Activated naive CD4-positive, alpha-beta T cell treated with anti-CD3 and anti-CD28 coated beads, Interleukin-2, amount 50 U/mL, for 72 hours (primary cell): ENCODE results near the gene RPLP2. TPM values are rescaled to one million over a fixed set of nuclear protein-coding genes. Genes with fewer than 3 reads are reported as not detected.

ENCODE experiments used
- ATAC-seq, 2 donors: fragments of 150-1000 bp; cut with Tn5 transposase; 2 replicates each; pipeline ENCODE4 v1.10.0; 2021; ENCODE audit warnings: mild to moderate bottlenecking in 2 of 2, moderate library complexity in 2 of 2
- DNase-seq, 2 donors: peaks; one replicate each; pipeline ENCODE4 v3.0.0; 2021 to 2022; ENCODE audit warnings: low spot score in 2 of 2
- H3K27ac Mint-ChIP-seq, 2 donors: one replicate each; pipeline ENCODE4 v1.8.0; 2022; ENCODE audit warnings: mild to moderate bottlenecking in 2 of 2, mixed read lengths in 2 of 2
- H3K36me3 Mint-ChIP-seq, 2 donors: one replicate each; pipeline ENCODE4 v1.8.0; 2022; ENCODE audit warnings: mixed read lengths in 2 of 2
- H3K9me3 Mint-ChIP-seq, 2 donors: one replicate each; pipeline ENCODE4 v1.8.0; 2022; ENCODE audit warnings: mixed read lengths in 2 of 2
- total RNA-seq, 2 donors: library from RNA; stranded (reverse); gene quantifications; one replicate each; pipeline ENCODE4 v1.2.3, GENCODE V29; 2022

RPLP2 gene
- total RNA-seq, 2 donors from 2014 or later, result 3,020 to 3,653 TPM

DNA sequence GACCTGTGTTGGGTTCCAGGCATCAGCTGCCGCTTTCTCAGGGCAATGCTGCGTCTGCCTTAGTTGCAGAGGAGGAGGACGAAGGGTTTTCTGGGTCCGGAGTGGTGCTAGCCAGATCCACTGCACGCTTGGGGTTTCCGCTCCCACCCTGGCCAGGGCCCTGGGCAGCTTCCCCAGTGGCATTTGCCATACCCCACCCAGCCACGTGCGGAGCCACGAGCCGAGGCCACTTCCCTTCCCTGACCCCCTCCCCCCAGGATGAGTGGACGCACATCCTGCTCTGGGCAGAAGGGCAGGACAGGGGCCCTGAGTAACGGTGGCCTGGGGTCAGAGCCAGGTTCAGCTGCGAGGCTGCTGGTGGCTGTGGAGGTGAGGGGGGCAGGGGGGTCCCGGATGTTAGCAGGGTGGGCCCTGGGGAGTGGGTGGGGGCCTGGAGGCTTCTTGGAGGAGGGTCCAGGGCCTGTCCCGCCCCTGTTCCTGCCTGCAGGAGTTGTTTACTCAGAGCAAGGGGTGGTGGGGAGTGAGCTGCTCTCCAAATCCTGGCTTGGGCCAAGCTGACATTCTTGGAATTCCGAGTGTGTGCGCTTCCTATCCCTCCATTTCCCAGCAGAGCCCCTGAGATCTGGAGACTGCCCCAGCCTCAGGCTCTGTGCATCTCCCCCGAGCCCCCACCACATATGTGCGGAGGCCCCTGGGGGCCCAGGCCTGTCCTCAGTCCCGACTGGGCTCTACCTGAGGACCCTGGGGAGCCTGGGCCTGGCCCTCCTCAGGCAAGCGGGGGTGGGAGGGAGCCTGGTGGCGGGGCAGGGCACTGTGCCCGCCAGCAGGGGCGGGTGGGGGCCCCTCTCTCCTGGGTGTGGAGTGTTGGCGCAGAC, 34.3 kb downstream of the RPLP2 start:
- H3K27ac Mint-ChIP-seq, result peak overlapping the region in 1 of 2 donors; percentile 53
- peaks cover 0 to 9% of the 10 kb centered on the region in 2 donors for H3K36me3 Mint-ChIP-seq
- DNase-seq (no peak), ATAC-seq (peak in 1 of 2 donors; percentile 18)
- no peaks in the 10 kb centered on the region for H3K9me3 Mint-ChIP-seq

DNA sequence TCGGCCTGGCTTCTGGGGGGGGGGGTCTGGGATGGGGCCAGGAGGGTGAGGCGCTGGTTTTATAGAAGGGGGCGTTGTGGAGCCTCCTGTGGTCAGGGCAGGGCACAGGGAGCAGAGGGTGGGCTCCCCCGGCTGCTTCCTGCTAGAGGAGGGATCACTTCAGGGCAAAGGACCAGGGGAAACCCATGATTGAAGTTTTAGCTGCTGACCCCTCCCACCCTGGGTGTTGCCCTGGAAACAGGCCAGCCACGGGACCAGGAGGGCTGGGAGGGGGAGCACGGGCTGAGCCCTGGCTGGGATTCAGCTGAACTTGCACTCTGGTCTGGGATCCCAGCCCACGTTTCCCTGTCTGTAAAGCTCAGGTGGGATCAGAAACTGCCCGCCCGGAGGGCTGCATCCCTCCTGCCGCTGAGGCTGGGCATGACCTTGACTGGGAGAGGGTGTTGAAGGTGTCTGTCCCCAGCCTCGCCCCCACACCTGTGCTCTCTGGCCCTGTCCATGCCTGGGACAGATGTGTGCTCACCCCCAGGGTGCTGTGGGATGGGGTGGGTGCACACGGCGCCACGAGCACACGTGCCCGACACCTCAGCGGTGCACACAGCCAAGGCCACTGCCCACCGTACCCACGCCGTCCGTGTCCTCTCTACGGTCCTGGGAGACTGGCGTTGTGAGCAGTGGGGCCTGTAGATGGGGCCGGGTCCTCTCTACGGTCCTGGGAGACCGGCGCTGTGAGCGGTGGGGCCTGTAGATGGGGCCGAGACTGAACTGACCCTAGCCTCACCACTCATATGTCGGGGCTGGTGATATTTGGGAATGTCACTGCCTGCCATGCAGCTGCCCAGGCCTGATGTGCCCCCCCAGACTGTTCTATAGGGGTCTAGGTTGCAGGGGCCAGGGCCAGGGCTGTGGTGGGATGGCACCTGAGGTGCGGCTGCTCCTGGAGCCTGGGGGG, 35.2 kb downstream of the RPLP2 start:
- H3K36me3 Mint-ChIP-seq, result peaks cover 0 to 9% of the 10 kb centered on the region in 2 donors
- no peak overlapping the region for H3K27ac Mint-ChIP-seq
- no peaks in the 10 kb centered on the region for H3K9me3 Mint-ChIP-seq
- DNase-seq (no peak), ATAC-seq (no peak)

GRCh38 chr11:845872-846495, 36.2 kb downstream of the RPLP2 start:
- no peaks in the 10 kb centered on the region for H3K9me3 Mint-ChIP-seq
- no peak for ATAC-seq
- peaks cover 0 to 3% of the 10 kb centered on the region in 2 donors for H3K36me3 Mint-ChIP-seq
- DNase-seq, result no peak
- no peak overlapping the region for H3K27ac Mint-ChIP-seq

DNA sequence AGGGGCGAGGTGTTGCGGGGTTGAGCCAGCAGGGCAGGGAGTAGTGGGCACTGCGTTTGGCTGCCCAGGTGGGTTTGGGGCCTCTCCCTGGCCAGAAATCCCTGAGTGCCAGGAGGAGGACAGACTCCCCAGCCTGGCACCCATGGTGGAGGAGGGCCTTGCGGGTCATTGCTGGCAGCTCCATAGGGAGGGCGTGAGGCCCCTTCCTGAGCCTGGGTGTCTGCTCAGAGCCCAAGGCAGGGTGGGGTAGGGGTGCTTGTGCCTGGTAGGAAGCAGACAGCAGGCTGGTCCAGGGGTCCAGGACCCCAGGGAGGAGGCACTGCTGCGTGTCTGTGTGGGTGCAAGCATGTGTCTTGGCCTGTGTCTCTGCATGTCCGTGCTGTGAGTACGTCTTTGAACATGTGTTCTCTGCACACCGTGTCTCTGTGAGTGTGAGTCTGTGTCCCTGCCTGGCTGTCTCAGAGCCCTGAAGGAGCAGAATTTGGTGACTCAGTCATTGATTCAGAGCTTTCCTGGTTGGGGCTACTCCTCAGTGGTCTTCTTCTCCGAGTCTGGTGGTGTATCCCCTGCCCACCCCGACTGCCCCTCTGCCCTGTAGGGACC, 36.8 kb downstream of the RPLP2 start:
- no peak overlapping the region for H3K27ac Mint-ChIP-seq
- no peaks in the 10 kb centered on the region for H3K9me3 Mint-ChIP-seq
- no peak for ATAC-seq
- DNase-seq, result no peak
- no peaks in the 10 kb centered on the region for H3K36me3 Mint-ChIP-seq

DNA sequence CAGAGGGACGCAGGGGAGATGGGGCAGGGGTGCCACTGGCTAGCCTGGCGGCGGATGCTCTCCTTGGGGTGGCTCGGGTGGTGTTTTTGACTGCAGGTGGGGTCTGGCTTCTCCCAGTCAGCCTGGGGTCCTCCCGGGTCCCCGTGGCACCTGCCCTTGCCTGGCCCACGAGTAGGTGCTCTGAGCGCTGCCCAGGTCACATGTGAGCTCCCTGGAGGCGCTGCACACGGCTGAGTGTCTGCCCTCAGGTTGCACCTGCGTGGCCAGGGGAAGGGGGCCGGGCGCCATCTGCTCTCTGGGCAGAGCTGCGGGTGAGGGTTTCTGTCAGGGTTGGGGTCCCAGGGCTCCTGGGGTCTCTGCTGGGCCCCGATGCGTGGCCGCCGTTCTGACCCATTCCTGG, 38.1 kb downstream of the RPLP2 start:
- Mint-ChIP-seq H3K9me3 (no peaks in the 10 kb centered on the region), H3K36me3 (no peaks in the 10 kb centered on the region), H3K27ac (no peak overlapping the region)
- no peak for DNase-seq
- ATAC-seq, result no peak

- ATAC-seq (peak; percentile 53 to 68), DNase-seq (peak in 1 of 2 donors; percentile 84)
- H3K9me3 Mint-ChIP-seq, result no peaks in the 10 kb centered on the region
- no peaks in the 10 kb centered on the region for H3K36me3 Mint-ChIP-seq
- no peak overlapping the region for H3K27ac Mint-ChIP-seq
Observed at GRCh38 chr11:848380-848931, 38.7 kb downstream of the RPLP2 start.

DNA sequence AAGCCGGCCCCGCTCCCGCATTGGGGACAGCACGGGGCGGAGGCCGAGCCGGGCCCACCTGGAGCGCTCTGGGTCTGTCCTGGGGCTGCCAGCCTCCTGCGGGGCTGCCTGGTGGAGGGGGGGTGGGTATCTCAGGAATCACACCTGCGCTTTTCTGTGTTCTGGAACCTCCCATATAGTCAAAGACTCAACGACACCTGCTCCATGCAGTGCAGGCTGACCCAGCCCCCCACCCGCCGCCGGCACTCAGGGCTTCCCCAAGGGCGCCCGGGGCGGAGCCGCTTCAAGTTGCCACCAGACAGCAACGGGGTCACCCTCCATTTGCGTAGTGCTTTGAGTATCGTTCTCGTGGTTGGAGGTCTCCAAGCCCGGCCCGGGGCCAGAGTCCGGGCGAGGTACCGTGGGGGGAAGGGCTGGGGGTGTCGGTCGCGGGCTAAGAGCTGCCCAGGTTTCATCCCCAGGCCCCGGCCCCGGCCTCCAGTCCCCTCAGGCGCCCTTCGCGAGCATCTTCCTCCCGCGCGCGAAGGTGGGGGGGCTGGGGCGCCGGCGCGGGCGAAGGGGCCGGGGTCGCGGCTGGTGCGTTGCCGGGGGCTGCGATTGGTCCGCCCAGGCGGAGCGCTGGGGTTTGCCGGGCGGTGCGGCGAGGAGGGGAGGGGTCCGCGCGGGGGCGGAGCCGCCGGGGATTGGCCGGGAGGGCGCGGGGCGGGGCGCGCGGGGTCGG, 39.5 kb downstream of the RPLP2 start:
- ATAC-seq, result peak; percentile 53 to 69
- DNase-seq, result no peak

GRCh38 chr11:849951-850774, 40.4 kb downstream of the RPLP2 start:
- no peaks in the 10 kb centered on the region for H3K36me3 Mint-ChIP-seq

More for the DNA sequence above, 39.5 kb downstream of the RPLP2 start:
- Mint-ChIP-seq H3K9me3 (no peaks in the 10 kb centered on the region), H3K27ac (no peak overlapping the region), H3K36me3 (no peaks in the 10 kb centered on the region)

DNA sequence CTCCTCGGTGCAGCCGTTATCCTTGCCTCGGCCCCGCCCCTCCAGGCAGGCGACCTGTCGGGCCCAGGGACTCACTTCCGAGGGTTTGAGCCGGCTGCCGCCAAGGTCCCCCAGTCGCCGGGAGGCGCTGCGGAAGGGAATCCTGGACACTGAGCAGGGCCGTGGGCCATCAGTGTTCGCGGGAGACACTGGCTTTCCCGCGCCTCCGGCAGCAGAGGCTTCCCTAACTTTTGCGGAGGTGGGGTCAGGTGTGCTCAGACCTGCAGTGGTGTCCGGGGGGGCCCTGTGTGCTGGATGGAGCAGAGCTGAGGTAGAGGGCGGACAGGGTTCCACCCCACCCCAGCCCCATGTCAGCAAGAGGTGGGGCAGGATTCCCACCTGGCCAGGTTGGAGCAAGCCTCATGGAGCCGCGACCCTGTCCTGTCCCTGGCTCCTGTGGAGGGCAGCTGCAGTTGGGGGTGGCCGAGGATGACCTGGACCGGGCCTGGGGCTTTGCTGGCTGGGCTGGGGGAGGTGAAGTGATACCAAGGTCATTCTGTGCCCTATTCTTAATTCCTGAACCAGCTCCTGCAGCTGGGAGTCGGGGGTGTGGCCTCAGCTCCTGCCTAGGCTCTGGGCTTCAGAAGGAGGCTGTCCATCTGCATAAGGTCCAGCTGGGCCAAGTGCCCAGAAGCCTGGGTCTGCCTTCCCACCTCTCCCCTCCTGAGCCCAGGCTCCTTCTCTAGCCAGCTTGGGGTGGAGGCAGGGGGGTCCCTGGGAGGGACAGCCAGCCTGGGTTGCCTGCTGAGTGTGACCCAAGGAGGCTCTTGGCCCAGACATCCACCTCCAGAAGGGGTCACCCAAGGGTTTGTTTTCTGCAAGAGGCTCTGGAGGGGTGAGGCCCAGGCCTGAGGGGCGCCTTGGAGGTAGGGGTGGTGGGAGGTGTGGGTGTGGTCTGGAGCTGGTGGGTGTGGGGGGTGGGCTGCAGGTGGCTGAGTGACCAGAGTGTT, 41.3 kb downstream of the RPLP2 start:
- ATAC-seq (no peak), DNase-seq (no peak)
- H3K27ac Mint-ChIP-seq, result no peak overlapping the region
- H3K9me3 Mint-ChIP-seq, result no peaks in the 10 kb centered on the region
- no peaks in the 10 kb centered on the region for H3K36me3 Mint-ChIP-seq

More at GRCh38 chr11:849951-850774, 40.4 kb downstream of the RPLP2 start:
- DNase-seq, result no peak
- no peaks in the 10 kb centered on the region for H3K9me3 Mint-ChIP-seq
- H3K27ac Mint-ChIP-seq, result no peak overlapping the region
- ATAC-seq, result peak; percentile 16 to 21

DNA sequence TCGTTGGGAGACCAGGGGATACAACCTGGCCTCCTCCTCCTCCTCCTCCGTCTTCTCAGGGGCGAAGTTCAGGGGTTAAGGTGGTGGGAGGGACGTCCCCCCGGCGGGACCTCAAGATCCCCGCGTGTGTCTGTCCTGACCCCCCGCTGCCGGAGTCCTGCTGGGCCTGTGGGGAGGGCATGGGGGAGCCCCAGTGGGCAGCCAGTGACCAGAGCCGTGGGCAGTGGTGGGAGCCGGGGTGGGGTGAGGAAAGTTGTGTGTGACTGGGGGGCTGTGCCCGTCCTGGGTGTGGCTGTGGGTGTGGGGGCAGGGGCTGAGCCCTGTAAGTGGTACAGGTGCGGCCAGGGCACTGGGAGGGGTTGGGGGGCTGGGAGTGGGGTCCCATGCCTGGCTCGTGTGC, 43.0 kb downstream of the RPLP2 start:
- Mint-ChIP-seq H3K36me3 (no peaks in the 10 kb centered on the region), H3K27ac (no peak overlapping the region), H3K9me3 (no peaks in the 10 kb centered on the region)
- DNase-seq (no peak), ATAC-seq (no peak)

GRCh38 chr11:853682-854448, 44.1 kb downstream of the RPLP2 start:
- Mint-ChIP-seq H3K9me3 (no peaks in the 10 kb centered on the region), H3K36me3 (no peaks in the 10 kb centered on the region), H3K27ac (no peak overlapping the region)
- ATAC-seq (no peak), DNase-seq (no peak)

GRCh38 chr11:854601-855329, 45.0 kb downstream of the RPLP2 start:
- Mint-ChIP-seq H3K27ac (no peak overlapping the region), H3K36me3 (no peaks in the 10 kb centered on the region), H3K9me3 (no peaks in the 10 kb centered on the region)
- no peak for DNase-seq
- ATAC-seq, result no peak

DNA sequence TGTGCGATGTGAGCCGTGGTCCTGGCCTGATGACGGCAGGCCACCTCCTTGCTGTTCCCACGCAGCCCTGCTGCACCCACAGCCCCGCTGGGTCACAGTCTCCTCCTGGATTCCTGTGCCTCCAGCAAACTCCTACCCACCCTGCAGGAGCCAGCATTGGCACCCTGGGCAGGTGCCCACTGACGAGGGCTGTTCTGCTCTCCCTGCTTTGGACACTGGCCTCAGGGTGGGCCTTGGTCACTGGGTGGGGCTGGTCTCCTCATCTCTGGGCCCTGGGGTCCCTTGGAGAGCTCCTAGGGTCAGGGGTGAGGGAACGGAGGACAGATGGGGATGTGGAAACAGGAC, 45.5 kb downstream of the RPLP2 start:
- DNase-seq (no peak), ATAC-seq (no peak)
- Mint-ChIP-seq H3K9me3 (no peaks in the 10 kb centered on the region), H3K27ac (no peak overlapping the region), H3K36me3 (no peaks in the 10 kb centered on the region)
